ENCODE data around the gene CCDC85C. TPM values are rescaled to one million over a fixed set of nuclear protein-coding genes. Genes with fewer than 3 reads are reported as not detected.

Gene CCDC85C
- total and polyA plus RNA-seq, 3 donors from 2014 or later: 25.6 to 28.3 (median 26.4) TPM

GRCh38 chr14:99531251-99532096, 72.5 kb downstream of the CCDC85C start:
- H3K4me3 ChIP-seq: no peak overlapping the region
- H3K27ac ChIP-seq: no peak overlapping the region
- 48 to 49% methylated on average over 14 of the region's 14 CpGs for WGBS, 2 donors
- TF ChIP-seq POLR2A (IDR thresholded peaks at IDR 0.05): no peak
- TF ChIP-seq CTCF (IDR thresholded peaks at IDR 0.05): no peak
- no peaks in the 10 kb centered on the region for H3K36me3 ChIP-seq (ENCODE audit: low read depth, missing control alignments)
- peaks cover 3% of the 10 kb centered on the region for H3K4me1 ChIP-seq
- DNase-seq: no peak
- no peaks in the 10 kb centered on the region for H3K9me3 ChIP-seq
- no peaks in the 10 kb centered on the region for H3K27me3 ChIP-seq
- intact Hi-C loops (cut with DNase I; ENCODE audit: low total_unique reads): no loop called here

GRCh38 chr14:99530407-99531155, 73.4 kb downstream of the CCDC85C start:
- DNase-seq: no peak
- Histone ChIP-seq H3K9me3 (no peaks in the 10 kb centered on the region), H3K4me1 (peaks cover 3% of the 10 kb centered on the region), H3K27ac (no peak overlapping the region), H3K4me3 (no peak overlapping the region), H3K27me3 (no peaks in the 10 kb centered on the region), H3K36me3 (ENCODE audit: low read depth, missing control alignments) (no peaks in the 10 kb centered on the region)
- WGBS, 2 donors: 84 to 90% methylated on average over 15 to 19 of the region's 19 CpGs
- intact Hi-C loops (cut with DNase I; ENCODE audit: low total_unique reads): no loop called here
- TF ChIP-seq POLR2A (IDR thresholded peaks at IDR 0.05): no peak
- no peak for TF ChIP-seq CTCF (IDR thresholded peaks at IDR 0.05)

- no peak for DNase-seq
- 76 to 93% methylated on average over 3 to 4 of the region's 4 CpGs for WGBS, 2 donors
Measured at GRCh38 chr14:99529899-99530298, 74.1 kb downstream of the CCDC85C start.

GRCh38 chr14:99527427-99528076, 76.5 kb downstream of the CCDC85C start:
- peaks cover 20% of the 10 kb centered on the region for H3K4me1 ChIP-seq
- 83 to 88% methylated on average over 13 to 19 of the region's 19 CpGs for whole genome bisulfite sequencing, 2 donors
- H3K9me3 ChIP-seq: no peaks in the 10 kb centered on the region
- no peak for DNase-seq
- intact Hi-C loops (cut with DNase I; ENCODE audit: low total_unique reads): no loop called here
- no peak overlapping the region for H3K4me3 ChIP-seq
- H3K36me3 ChIP-seq (ENCODE audit: low read depth, missing control alignments): no peaks in the 10 kb centered on the region
- no peak overlapping the region for H3K27ac ChIP-seq
- no peaks in the 10 kb centered on the region for H3K27me3 ChIP-seq
- no peak for TF ChIP-seq POLR2A (IDR thresholded peaks at IDR 0.05)
- TF ChIP-seq CTCF (IDR thresholded peaks at IDR 0.05): no peak

More at GRCh38 chr14:99529899-99530298, 74.1 kb downstream of the CCDC85C start:
- H3K4me3 ChIP-seq: no peak overlapping the region
- intact Hi-C loops (cut with DNase I; ENCODE audit: low total_unique reads): no loop called here
- H3K4me1 ChIP-seq: peaks cover 3% of the 10 kb centered on the region
- TF ChIP-seq POLR2A (IDR thresholded peaks at IDR 0.05) (no peak), CTCF (IDR thresholded peaks at IDR 0.05) (no peak)
- H3K27me3 ChIP-seq: no peaks in the 10 kb centered on the region
- no peaks in the 10 kb centered on the region for H3K9me3 ChIP-seq
- no peak overlapping the region for H3K27ac ChIP-seq
- H3K36me3 ChIP-seq (ENCODE audit: low read depth, missing control alignments): no peaks in the 10 kb centered on the region

All from testis (tissue), 3 donors.